GM21528 (cell line): Measurements from ENCODE around the gene STAB2.

Experiments
- ATAC-seq: cut with Tn5 transposase; IDR thresholded peaks from one replicate; pipeline ENCODE4 v1.9.1; 2021; ENCODE audit warnings: mild to moderate bottlenecking, moderate library complexity; ENCODE audit not compliant: unreplicated experiment, low FRiP score

The STAB2 gene

GRCh38 chr12:103686026-103686425, 99.0 kb downstream of the STAB2 start:
- no peak for ATAC-seq

- ATAC-seq, result no peak
Observed at GRCh38 chr12:103687253-103687652, 100.2 kb downstream of the STAB2 start.

- ATAC-seq, result no peak
Observed at GRCh38 chr12:103688376-103689063, 101.4 kb downstream of the STAB2 start.

- no peak for ATAC-seq
Observed at GRCh38 chr12:103690426-103690825, 103.4 kb downstream of the STAB2 start.

- ATAC-seq, result no peak
Observed at GRCh38 chr12:103691063-103691462, 104.0 kb downstream of the STAB2 start.

- ATAC-seq, result no peak
Observed at GRCh38 chr12:103696101-103696500, 109.0 kb downstream of the STAB2 start.

- ATAC-seq, result no peak
Observed at GRCh38 chr12:103697971-103698751, 111.1 kb downstream of the STAB2 start.

DNA sequence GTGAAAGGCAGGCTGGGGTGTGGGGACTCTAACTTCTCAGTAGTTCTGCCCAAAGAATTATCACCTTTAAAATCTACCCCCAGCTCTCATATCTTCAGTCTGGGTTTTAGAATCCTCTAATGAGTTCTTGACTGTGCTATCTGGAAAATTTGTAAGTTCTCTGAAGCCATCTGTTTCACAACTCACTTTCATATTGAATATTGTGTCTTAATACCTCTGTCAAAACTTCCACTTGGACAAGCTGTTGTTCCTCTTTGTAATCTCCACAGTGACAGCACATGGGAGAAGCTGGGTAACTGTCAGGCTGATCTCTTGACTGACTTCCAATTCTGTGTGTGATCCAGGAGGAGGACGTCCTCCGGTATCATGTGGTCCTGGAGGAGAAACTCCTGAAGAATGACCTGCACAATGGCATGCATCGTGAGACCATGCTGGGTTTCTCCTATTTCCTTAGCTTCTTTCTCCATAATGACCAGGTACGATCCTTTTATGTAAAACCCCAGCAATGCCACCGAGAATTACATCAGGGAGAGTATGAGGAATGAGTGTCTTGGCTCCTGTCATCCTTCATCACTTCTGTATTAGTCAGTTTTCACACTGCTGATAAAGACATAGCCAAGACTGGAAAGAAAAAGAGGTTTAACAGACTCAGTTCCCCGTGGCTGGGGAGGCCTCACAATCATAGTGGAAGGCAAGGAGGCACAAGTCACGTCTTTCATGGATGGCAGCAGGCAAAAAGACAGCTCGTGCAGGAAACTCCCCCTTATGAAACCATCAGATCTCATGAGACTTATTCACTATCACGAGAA, 111.9 kb downstream of the STAB2 start:
- ATAC-seq, result no peak

- ATAC-seq, result no peak
Observed at GRCh38 chr12:103705098-103705497, 118.0 kb downstream of the STAB2 start.

DNA sequence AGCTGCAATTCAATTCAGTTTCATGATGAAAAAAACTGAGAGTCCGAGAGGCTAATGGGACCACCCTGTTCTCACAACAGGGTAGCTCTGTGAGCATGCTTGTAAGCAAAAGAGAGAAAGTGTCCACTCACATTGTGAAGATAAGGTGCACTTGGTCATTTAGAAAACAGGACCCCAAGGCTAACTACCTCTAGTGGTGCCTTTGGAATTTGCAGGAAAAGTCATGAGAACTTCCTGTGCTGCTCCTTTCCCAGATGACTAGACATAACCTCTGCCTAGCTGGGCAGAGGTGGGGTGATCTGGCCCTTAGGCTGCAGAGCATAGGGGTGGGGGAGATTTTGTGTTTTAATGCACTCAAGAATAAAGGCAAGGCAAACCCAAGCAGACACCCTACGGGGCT, 118.9 kb downstream of the STAB2 start:
- ATAC-seq, result no peak

- ATAC-seq, result no peak
Observed at GRCh38 chr12:103707446-103707845, 120.4 kb downstream of the STAB2 start.

- ATAC-seq, result no peak
Observed at GRCh38 chr12:103710544-103710943, 123.5 kb downstream of the STAB2 start.

- no peak for ATAC-seq
Observed at GRCh38 chr12:103712216-103712615, 125.1 kb downstream of the STAB2 start.

DNA sequence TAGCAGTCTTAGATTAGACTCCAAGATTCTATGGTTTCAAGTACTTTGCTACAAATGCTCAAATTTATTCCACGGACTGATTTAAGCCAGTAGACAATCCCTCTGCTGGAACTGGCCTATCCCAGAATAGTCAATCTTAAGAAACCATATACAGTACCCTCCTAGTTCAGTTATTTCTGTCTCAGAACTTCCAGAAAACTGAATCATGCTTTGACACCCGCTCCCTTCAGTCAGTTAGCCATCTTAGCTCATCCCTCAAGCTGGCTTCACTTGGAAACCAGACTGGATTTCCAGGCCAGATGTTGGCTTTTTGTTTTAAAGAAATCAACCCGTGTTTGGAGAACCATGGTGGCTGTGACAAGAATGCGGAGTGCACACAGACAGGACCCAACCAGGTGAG, 128.4 kb downstream of the STAB2 start:
- ATAC-seq, result no peak

DNA sequence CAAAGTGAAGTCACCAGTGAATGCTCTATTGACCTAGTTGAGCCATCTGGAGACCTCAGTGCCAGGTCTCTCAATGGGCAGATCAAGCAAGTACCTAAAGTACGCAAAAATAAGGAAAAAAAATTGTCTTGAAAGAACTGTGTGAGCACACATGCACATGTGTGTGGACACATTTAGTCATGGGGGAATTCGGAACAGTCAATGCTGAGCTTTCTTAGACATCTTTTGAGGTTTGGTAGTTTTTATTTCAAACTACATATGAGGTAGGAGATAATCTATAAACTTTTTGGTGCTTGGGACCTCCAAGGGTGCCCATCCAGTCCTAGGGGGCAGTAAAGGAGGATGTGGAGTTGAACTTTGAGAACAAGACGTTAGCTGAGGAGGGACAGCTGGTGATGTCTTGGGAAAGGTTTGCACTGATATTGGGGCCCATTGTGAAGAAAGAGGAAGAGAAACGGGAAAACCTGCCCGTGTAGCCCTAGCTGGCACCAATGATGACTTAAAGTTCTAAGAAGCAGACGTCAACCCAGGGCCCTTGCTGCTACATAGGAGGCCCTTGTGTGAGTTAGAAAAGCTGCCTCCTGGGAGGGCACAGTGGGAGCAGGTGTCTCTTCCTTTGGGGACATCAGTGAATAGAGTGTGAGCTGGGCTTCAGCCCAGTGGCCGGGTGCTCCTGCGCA, 129.6 kb downstream of the STAB2 start:
- ATAC-seq, result no peak

GRCh38 chr12:103725398-103725797, 138.3 kb downstream of the STAB2 start:
- ATAC-seq, result no peak

GRCh38 chr12:103727638-103728037, 140.6 kb downstream of the STAB2 start:
- ATAC-seq, result no peak

DNA sequence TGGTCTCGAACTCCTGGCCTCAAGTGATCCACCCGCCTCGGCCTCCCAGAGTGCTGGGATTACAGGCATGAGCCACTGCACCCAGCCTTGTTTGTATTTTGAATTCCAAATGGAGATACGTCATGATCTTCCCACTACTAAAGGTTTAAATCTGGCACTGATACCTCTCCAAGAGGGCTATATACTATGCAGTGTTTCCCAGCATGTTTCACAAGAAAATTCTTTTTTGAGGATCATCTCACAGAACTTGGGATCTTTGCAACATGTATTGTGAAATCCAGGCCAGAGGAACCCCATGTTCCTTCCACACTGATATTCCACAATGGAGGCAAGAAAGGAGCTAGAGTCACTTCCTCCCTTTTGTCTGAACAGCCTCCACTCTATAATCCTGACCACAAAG, 141.2 kb downstream of the STAB2 start:
- ATAC-seq, result no peak

- no peak for ATAC-seq
Observed at GRCh38 chr12:103729499-103729898, 142.4 kb downstream of the STAB2 start.

DNA sequence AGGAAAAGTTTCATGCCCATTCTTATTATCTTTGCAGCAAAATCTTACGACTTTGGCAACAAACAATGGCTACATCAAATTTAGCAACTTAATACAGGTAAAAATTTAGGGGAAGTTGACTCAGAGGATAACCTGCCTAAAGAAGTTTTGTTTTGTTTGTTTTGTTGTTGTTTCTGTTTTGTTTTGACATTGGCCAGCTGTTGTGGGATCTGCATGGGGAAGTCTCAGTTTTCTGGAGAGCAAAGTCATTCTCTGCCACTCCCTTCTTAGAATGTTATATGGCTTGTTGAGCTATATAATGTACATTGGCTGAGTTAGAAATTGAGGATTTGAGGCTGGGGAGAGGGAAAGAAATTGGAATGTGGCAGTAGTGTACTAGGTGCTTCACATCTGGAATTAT, 144.5 kb downstream of the STAB2 start:
- ATAC-seq, result no peak

GRCh38 chr12:103734863-103735262, 147.8 kb downstream of the STAB2 start:
- no peak for ATAC-seq
